ENCODE data around the gene F10.

DNA sequence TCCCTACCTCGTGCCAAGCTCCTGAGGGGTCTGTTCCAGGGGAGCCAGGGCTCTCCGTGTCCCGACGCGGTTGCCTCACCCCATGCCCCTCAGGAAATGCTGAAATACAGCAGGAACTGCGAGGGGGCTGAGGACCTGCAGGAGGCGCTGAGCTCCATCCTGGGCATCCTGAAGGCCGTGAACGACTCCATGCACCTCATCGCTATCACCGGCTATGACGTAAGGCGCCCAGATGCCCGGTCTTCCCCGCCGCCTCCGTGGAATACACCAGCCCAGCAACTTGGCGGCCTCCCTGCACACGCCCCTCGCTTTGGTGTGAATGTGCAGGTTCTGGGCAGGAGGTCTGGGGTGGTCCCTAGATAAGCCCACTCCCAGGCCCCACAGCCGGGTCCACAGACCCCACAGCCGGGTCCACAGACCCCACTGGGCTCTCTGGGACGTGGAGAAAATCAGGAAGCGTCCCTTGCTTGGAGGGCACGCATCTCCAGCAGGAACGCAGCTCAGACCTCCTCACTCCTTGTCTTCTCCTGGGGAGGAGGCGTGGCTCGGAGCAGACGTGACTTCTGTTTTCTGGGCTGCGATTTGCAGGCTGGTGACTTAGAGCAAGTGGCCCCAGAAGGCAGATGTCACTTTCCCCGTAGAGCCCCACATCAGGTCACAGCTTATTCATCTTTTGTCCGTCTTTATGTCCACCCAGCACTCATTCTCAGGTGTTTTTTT lies 36.4 kb upstream of the F10 start:
- TF ChIP-seq, protein P1, sequence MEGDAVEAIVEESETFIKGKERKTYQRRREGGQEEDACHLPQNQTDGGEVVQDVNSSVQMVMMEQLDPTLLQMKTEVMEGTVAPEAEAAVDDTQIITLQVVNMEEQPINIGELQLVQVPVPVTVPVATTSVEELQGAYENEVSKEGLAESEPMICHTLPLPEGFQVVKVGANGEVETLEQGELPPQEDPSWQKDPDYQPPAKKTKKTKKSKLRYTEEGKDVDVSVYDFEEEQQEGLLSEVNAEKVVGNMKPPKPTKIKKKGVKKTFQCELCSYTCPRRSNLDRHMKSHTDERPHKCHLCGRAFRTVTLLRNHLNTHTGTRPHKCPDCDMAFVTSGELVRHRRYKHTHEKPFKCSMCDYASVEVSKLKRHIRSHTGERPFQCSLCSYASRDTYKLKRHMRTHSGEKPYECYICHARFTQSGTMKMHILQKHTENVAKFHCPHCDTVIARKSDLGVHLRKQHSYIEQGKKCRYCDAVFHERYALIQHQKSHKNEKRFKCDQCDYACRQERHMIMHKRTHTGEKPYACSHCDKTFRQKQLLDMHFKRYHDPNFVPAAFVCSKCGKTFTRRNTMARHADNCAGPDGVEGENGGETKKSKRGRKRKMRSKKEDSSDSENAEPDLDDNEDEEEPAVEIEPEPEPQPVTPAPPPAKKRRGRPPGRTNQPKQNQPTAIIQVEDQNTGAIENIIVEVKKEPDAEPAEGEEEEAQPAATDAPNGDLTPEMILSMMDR (IDR thresholded peaks at IDR 0.05; ENCODE audit: insufficient read depth, low read length, poor library complexity, severe bottlenecking): no peak
- no peak for TF ChIP-seq EZH2phosphoT487 (conservative IDR thresholded peaks at IDR 0.05; ENCODE audit: low read length)
